Measurements from ENCODE around the gene ZFAND3.

GRCh38 chr6:37845026-37845911 is 25.7 kb downstream of the ZFAND3 start:
- no peak for TF ChIP-seq POLR2A (IDR thresholded peaks at IDR 0.05; ENCODE audit: low read depth)
- TF ChIP-seq CTCF (IDR thresholded peaks at IDR 0.05): no peak
